Ascending aorta (tissue), 2 donors: ENCODE measurements around the gene TSHZ1. TPM values are rescaled to one million over a fixed set of nuclear protein-coding genes. Genes with fewer than 3 reads are reported as not detected.

Source experiments
- DNase-seq, 2 donors: peaks; one replicate each; pipeline ENCODE4 v3.0.0-alpha.2; 2019; ENCODE audit warnings: low spot score in 2 of 2
- H3K27ac ChIP-seq, 2 donors: fragments of 200-600 bp; sonication (generic); one replicate each; pipeline ENCODE4 v1.5.1; 2016 to 2017; ENCODE audit warnings: mild to moderate bottlenecking in 1 of 2
- H3K27me3 ChIP-seq: fragments of 200-600 bp; sonication (generic); one replicate; pipeline ENCODE4 v1.5.1; 2017
- H3K36me3 ChIP-seq, 2 donors: fragments of 200-600 bp; sonication (generic); one replicate each; pipeline ENCODE4 v1.5.1; 2016
- H3K4me1 ChIP-seq, 2 donors: fragments of 200-600 bp; sonication (generic); one replicate each; pipeline ENCODE4 v1.5.1; 2016 to 2017; ENCODE audit warnings: mild to moderate bottlenecking in 1 of 2
- H3K4me3 ChIP-seq, 2 donors: fragments of 200-600 bp; sonication (generic); one replicate each; pipeline ENCODE4 v1.5.1; 2016 to 2017; ENCODE audit warnings: mild to moderate bottlenecking in 1 of 2
- H3K9me3 ChIP-seq, 2 donors: fragments of 200-600 bp; sonication (generic); one replicate each; pipeline ENCODE4 v1.5.1; 2016
- CTCF ChIP-seq, 3 experiments: fragments of 200-600 bp in 2 of 3; fragments of 450-650 bp in 1 of 3; sonication (generic) in 2 of 3; IDR thresholded peaks; one replicate each; pipeline ENCODE4 v1.5.1; 2016 to 2019; ENCODE audit warnings: antibody characterized with exemption in 3 of 3, mild to moderate bottlenecking in 1 of 3, moderate library complexity in 1 of 3
- intact Hi-C: fragments of 100-400 bp; cut with DNase I; formaldehyde crosslinking; loops from one replicate; pipeline ENCODE4 v1.15.1; 2023
- total RNA-seq: library from RNA; depleted of rRNA; stranded (reverse); fragments of >200 nt; gene quantifications from one replicate; pipeline ENCODE4 v1.1.0, GENCODE V29; 2016

Gene TSHZ1
- total RNA-seq, 1 donor from 2014 or later = 13.3 TPM

GRCh38 chr18:75169411-75169810 lies 41.2 kb upstream of the TSHZ1 start:
- Histone ChIP-seq H3K27ac (no peak overlapping the region), H3K4me3 (no peak overlapping the region), H3K27me3 (no peaks in the 10 kb centered on the region), H3K36me3 (no peaks in the 10 kb centered on the region), H3K9me3 (no peaks in the 10 kb centered on the region), H3K4me1 (no peaks in the 10 kb centered on the region)
- TF ChIP-seq CTCF (IDR thresholded peaks at IDR 0.05) = no peak
- DNase-seq = no peak
- intact Hi-C loops = no loop called here

DNA sequence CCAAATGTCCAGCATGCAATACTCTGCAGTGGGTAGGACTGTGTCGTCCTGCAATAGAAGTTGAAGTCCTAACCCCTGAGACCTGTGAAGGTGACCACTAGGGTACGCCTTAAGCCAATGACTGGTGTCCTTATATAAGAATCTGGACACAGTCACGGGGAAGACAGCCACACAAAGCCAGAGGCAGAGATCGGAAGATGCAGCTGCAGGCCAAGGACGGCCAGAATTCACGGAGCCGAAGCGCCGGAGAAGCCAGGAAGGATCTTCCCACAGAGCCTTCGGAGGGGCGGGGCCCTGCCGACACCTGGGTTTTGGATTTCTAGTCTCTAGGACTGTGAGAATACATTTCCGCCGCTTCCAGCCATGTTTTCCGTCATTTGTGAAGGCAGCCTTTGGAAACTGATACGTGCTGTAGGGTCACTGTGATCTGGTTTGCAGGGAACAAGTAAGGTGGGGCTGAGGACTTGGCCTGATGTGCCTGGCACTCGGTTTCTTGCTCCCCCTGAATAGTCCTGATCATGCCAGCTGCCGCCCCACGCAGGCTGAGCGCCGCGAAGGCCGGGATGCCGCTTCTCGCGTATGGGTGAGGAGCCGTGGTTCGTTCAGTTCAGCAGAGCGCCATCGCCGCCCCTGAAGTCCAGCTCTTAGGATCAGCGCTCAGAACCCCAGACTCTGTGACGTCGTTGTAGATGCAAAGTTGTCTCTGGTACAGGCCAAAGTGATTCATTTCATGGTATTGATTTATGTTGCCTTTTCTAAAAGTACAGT lies 40.4 kb upstream of the TSHZ1 start:
- Histone ChIP-seq H3K27me3 (no peaks in the 10 kb centered on the region), H3K4me3 (no peak overlapping the region), H3K4me1 (no peaks in the 10 kb centered on the region), H3K9me3 (no peaks in the 10 kb centered on the region), H3K27ac (no peak overlapping the region), H3K36me3 (no peaks in the 10 kb centered on the region)
- intact Hi-C loops = no loop called here
- no peak for TF ChIP-seq CTCF (IDR thresholded peaks at IDR 0.05)
- DNase-seq = no peak

GRCh38 chr18:75170916-75171315 lies 39.7 kb upstream of the TSHZ1 start:
- intact Hi-C loops = no loop called here
- no peaks in the 10 kb centered on the region for H3K4me1 ChIP-seq
- H3K4me3 ChIP-seq = no peak overlapping the region
- DNase-seq = no peak
- H3K27ac ChIP-seq = no peak overlapping the region
- no peak for TF ChIP-seq CTCF (IDR thresholded peaks at IDR 0.05)
- no peaks in the 10 kb centered on the region for H3K36me3 ChIP-seq
- H3K9me3 ChIP-seq = no peaks in the 10 kb centered on the region
- no peaks in the 10 kb centered on the region for H3K27me3 ChIP-seq

DNA sequence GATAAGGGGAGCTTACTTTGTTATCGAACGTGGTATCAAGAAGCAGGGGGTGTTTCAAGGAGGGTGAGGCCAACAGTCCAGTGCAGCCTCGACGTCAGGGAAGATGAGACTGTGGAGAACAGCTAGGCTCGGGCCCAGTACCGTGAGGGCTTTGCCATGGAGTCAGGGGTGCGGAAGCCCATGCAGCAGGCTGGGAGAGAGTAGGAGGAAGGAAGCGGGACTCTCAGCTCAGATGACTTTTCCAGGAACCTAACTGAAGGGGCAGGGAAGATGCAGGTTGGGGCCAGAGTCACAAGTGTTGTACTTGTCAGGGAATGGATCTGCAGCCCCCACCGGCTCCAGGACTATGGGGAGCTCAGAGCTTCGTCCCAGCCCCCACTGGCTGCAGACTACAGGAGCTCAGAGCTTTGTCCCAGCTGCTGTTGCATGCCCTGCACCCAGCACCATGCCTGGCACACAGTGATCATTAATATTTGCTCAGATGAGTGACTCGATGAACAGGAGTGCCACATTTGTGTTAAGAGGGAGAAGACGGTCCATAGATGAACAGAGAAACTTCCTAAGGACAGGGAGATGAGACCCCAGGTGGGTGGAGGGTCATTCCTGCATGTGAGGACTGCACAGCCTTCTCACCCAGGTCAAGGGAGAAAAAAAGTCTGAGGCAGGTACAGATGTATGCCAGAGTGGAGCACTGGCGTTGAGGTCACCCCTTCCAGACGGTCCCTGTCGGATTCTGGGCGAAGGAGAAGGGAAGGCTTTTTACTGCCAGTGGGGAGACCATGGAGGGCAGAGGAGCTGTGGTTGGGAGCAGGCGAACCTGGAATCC lies 38.1 kb upstream of the TSHZ1 start:
- no peak overlapping the region for H3K27ac ChIP-seq
- H3K4me3 ChIP-seq = no peak overlapping the region
- H3K9me3 ChIP-seq = no peaks in the 10 kb centered on the region
- no peak for DNase-seq
- no peaks in the 10 kb centered on the region for H3K27me3 ChIP-seq
- intact Hi-C loops = no loop called here
- H3K4me1 ChIP-seq = no peaks in the 10 kb centered on the region
- no peak for TF ChIP-seq CTCF (IDR thresholded peaks at IDR 0.05)
- no peaks in the 10 kb centered on the region for H3K36me3 ChIP-seq

DNA sequence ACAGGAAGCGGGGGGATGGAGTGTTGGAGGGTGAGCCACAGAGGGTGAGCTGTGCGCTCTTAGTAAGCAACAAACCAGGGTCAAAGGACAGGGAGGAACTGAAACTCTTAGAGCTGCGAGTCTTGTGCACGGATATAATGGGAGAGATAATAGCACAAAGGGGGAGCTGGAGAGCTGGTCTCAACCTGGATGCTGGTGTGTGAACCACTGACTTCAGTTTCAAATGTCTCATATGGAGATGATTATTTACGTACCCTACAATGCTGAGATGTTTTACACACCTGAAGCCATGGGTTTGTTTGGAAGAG lies 37.5 kb upstream of the TSHZ1 start:
- TF ChIP-seq CTCF (IDR thresholded peaks at IDR 0.05) = no peak
- no peak overlapping the region for H3K4me3 ChIP-seq
- intact Hi-C loops = no loop called here
- no peak overlapping the region for H3K27ac ChIP-seq
- no peaks in the 10 kb centered on the region for H3K27me3 ChIP-seq
- DNase-seq = no peak
- no peaks in the 10 kb centered on the region for H3K9me3 ChIP-seq
- H3K36me3 ChIP-seq = no peaks in the 10 kb centered on the region
- no peaks in the 10 kb centered on the region for H3K4me1 ChIP-seq
